NCI-H2029 treated with DMSO at 0.1 percent for 48 hours (cell line): Measurements from ENCODE around the gene NXPH4.

Source experiments
- DNase-seq: peaks from one replicate; lab custom pipeline; 2025; lab: John Stamatoyannopoulos, UW

NXPH4 gene

GRCh38 chr12:57243521-57244311 lies 27.1 kb downstream of the NXPH4 start:
- peak; percentile 66 for DNase-seq

GRCh38 chr12:57244312-57244696 lies 27.7 kb downstream of the NXPH4 start:
- no peak for DNase-seq

- no peak for DNase-seq
Measured at GRCh38 chr12:57247041-57247440, 30.4 kb downstream of the NXPH4 start.

GRCh38 chr12:57248934-57249742 lies 32.5 kb downstream of the NXPH4 start:
- DNase-seq = no peak

- no peak for DNase-seq
Measured at GRCh38 chr12:57250541-57250940, 33.9 kb downstream of the NXPH4 start.

GRCh38 chr12:57250956-57251355 lies 34.4 kb downstream of the NXPH4 start, which contains the start of gene STAC3:
Gene STAC3, minus strand, starts transcription at chr12:57251187. Its CDS starts 1,551 bp downstream, at chr12:57249636.
- DNase-seq = no peak

- DNase-seq = no peak
Measured at GRCh38 chr12:57254506-57255280, 38.1 kb downstream of the NXPH4 start.

- no peak for DNase-seq
Measured at GRCh38 chr12:57255916-57256315, 39.3 kb downstream of the NXPH4 start.

- DNase-seq = no peak
Measured at GRCh38 chr12:57258977-57259970, 42.7 kb downstream of the NXPH4 start.

GRCh38 chr12:57260366-57260765 lies 43.8 kb downstream of the NXPH4 start:
- no peak for DNase-seq

- peak; percentile 99 for DNase-seq
Measured at GRCh38 chr12:57261428-57261865, 44.9 kb downstream of the NXPH4 start.

- DNase-seq = no peak
Measured at GRCh38 chr12:57262126-57262822, 45.7 kb downstream of the NXPH4 start.

- DNase-seq = no peak
Measured at GRCh38 chr12:57263096-57263495, 46.5 kb downstream of the NXPH4 start.

- no peak for DNase-seq
Measured at GRCh38 chr12:57266681-57267080, 50.1 kb downstream of the NXPH4 start.

- no peak for DNase-seq
Measured at GRCh38 chr12:57268264-57268663, 51.7 kb downstream of the NXPH4 start.

- no peak for DNase-seq
Measured at GRCh38 chr12:57270966-57271470, 54.4 kb downstream of the NXPH4 start.

- peak; percentile 42 for DNase-seq
Measured at GRCh38 chr12:57272337-57273151, 56.0 kb downstream of the NXPH4 start.

- no peak for DNase-seq
Measured at GRCh38 chr12:57273516-57273915, 56.9 kb downstream of the NXPH4 start.
